Body of pancreas (tissue), 4 donors: ENCODE measurements around the gene VN1R2. TPM values are rescaled to one million over a fixed set of nuclear protein-coding genes. Genes with fewer than 3 reads are reported as not detected.
A peak's percentile ranks its signal among the peaks of the same experiment; 100 is the strongest.

Experiments used
- ATAC-seq: fragments of 150-250 bp; one replicate; pipeline ENCODE4 v1.9.1; 2016
- DNase-seq, 4 donors: peaks; one replicate each; pipeline ENCODE4 v3.0.0-alpha.2; 2019
- H3K27ac ChIP-seq, 4 donors: fragments of 200-600 bp; sonication (generic); 1 replicate in 3 of 4; 2 replicates in 1 of 4; pipeline versions ENCODE4 v1.5.1 to v1.6.1; 2016 to 2019; ENCODE audit warnings: mild to moderate bottlenecking in 1 of 4, mixed read lengths in 1 of 4, moderate library complexity in 1 of 4
- H3K27me3 ChIP-seq, 2 donors: fragments of 200-600 bp; sonication (generic); one replicate each; pipeline ENCODE4 v1.6.0; 2016; ENCODE audit warnings: mild to moderate bottlenecking in 1 of 2
- H3K36me3 ChIP-seq, 2 donors: fragments of 200-600 bp; sonication (generic); replicated peaks in 1 of 2; 2 replicates each; pipeline ENCODE4 v1.5.1; 2016; ENCODE audit warnings: low read depth in 2 of 2; ENCODE audit not compliant: insufficient read depth in 1 of 2
- H3K4me1 ChIP-seq: fragments of 200-600 bp; sonication (generic); one replicate; pipeline ENCODE4 v1.6.0; 2016
- H3K4me3 ChIP-seq, 2 donors: fragments of 200-600 bp; sonication (generic); 1 replicate in 1 of 2; 2 replicates in 1 of 2; pipeline ENCODE4 v1.5.1; 2016 to 2019
- H3K9me3 ChIP-seq, 3 donors: fragments of 200-600 bp; sonication (generic); 1 replicate in 2 of 3; 2 replicates in 1 of 3; pipeline ENCODE4 v1.5.1; 2016
- POLR2A ChIP-seq, 3 donors: fragments of 450-650 bp; IDR thresholded peaks; one replicate each; pipeline ENCODE4 v1.6.1; 2016; ENCODE audit warnings: antibody characterized with exemption in 3 of 3, mild to moderate bottlenecking in 2 of 3
- WGBS, 2 donors: methylation state at CpG; one replicate each; pipeline ENCODE4 v1.1.5; 2017; 5-methylcytosine and 5-hydroxymethylcytosine counted together
- intact Hi-C: fragments of 100-400 bp; cut with DNase I; formaldehyde crosslinking; loops from one replicate; pipeline ENCODE4 v1.15.1; 2023
- total RNA-seq, 2 donors: library from RNA; depleted of rRNA; stranded (reverse); fragments of >200 nt; gene quantifications; one replicate each; pipeline ENCODE4 v1.1.0, GENCODE V29; 2016
- TF ChIP-seq, protein P1 (sequence below), 7 experiments: fragments of 450-650 bp in 4 of 7; fragments of 200-600 bp in 3 of 7; sonication (generic) in 3 of 7; IDR thresholded peaks; one replicate each; pipeline ENCODE4 v1.5.1; 2016 to 2019; ENCODE audit warnings: antibody characterized with exemption in 7 of 7

VN1R2 gene
- total RNA-seq, 2 donors from 2014 or later, result not detected

DNA sequence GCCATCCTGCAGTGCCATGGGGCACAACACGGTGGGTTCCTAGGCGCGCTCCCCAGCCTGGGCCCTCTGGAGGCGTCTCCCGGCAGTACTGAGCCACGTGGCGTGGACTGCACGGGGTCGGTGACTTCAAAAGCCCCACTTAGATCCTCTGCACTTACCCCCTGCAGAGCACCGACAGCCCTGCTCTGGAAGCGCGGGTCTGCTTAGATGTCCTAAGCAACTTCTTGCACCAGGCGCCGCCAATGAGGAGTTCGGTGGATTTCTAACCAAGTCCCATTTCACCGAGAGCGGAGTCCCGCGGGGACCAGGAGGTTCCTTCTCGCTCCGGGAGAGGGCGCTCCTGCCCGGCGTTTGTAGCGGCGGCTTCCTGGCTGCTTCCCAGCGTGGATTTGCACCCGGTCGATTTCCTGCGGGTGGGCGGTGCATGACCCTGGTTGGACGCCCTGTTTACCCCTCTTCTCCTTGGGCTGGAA is 50.3 kb downstream of the VN1R2 start:
- Histone ChIP-seq H3K27me3 (peaks cover 0 to 4% of the 10 kb centered on the region in 2 donors), H3K9me3 (peaks cover 0 to 5% (median 0%) of the 10 kb centered on the region in 3 donors), H3K36me3 (no peaks in the 10 kb centered on the region), H3K4me1 (no peaks in the 10 kb centered on the region), H3K27ac (no peak overlapping the region), H3K4me3 (no peak overlapping the region)
- TF ChIP-seq POLR2A (IDR thresholded peaks at IDR 0.05), result no peak
- TF ChIP-seq, protein P1, sequence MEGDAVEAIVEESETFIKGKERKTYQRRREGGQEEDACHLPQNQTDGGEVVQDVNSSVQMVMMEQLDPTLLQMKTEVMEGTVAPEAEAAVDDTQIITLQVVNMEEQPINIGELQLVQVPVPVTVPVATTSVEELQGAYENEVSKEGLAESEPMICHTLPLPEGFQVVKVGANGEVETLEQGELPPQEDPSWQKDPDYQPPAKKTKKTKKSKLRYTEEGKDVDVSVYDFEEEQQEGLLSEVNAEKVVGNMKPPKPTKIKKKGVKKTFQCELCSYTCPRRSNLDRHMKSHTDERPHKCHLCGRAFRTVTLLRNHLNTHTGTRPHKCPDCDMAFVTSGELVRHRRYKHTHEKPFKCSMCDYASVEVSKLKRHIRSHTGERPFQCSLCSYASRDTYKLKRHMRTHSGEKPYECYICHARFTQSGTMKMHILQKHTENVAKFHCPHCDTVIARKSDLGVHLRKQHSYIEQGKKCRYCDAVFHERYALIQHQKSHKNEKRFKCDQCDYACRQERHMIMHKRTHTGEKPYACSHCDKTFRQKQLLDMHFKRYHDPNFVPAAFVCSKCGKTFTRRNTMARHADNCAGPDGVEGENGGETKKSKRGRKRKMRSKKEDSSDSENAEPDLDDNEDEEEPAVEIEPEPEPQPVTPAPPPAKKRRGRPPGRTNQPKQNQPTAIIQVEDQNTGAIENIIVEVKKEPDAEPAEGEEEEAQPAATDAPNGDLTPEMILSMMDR (IDR thresholded peaks at IDR 0.05), result peak in 5 of 7 experiments; percentile 20 to 42 (median 25)
- intact Hi-C loops, result no loop called here
- ATAC-seq, result no peak
- peak in 3 of 4 donors; percentile 3 to 17 (median 13) for DNase-seq
- 1 to 6% methylated on average over 9 to 32 of the region's 32 CpGs for WGBS, 2 donors

Other genes starting within 250 kb of the VN1R2 start
- not detected for gene ERVV-1, start 244.4 kb upstream of the VN1R2 start, total RNA-seq
- not detected for gene ERVV-2, start 213.6 kb upstream of the VN1R2 start, total RNA-seq
- 10 to 100 TPM; 16.6 to 32.3 TPM for gene ZNF160, start 154.9 kb upstream of the VN1R2 start, total RNA-seq
- 1 to 10 TPM; 3.9 to 6.9 TPM for gene ZNF415, start 125.4 kb upstream of the VN1R2 start, total RNA-seq
- gene ZNF347, start 99.2 kb upstream of the VN1R2 start, total RNA-seq, result 1 to 10 TPM; 4.0 to 9.9 TPM
- gene ZNF665, start 64.9 kb upstream of the VN1R2 start, total RNA-seq, result 1 to 10 TPM in 1 of 2 donors, under 1 TPM in 1; 0.78 to 3.3 TPM
- gene ZNF677, start 3.4 kb upstream of the VN1R2 start, total RNA-seq, result 1 to 10 TPM; 2.3 to 3.4 TPM
- not detected for gene VN1R4, start 9.4 kb downstream of the VN1R2 start, total RNA-seq
- gene ZNF845, start 75.5 kb downstream of the VN1R2 start, total RNA-seq, result 1 to 10 TPM; 3.0 to 4.2 TPM
- 10 to 100 TPM; 12.2 to 14.2 TPM for gene ZNF525, start 107.4 kb downstream of the VN1R2 start, total RNA-seq
- gene ZNF765, start 136.9 kb downstream of the VN1R2 start, total RNA-seq, result 1 to 10 TPM; 7.5 to 9.6 TPM
- gene ZNF761, start 173.7 kb downstream of the VN1R2 start, total RNA-seq, result 1 to 10 TPM; 4.3 to 6.2 TPM
- 1 to 10 TPM; 1.6 to 1.8 TPM for gene ZNF813, start 209.4 kb downstream of the VN1R2 start, total RNA-seq